ENCODE measurements around the gene NCAPG. TPM values are rescaled to one million over a fixed set of nuclear protein-coding genes. Genes with fewer than 3 reads are reported as not detected.

Gene NCAPG, protein sequence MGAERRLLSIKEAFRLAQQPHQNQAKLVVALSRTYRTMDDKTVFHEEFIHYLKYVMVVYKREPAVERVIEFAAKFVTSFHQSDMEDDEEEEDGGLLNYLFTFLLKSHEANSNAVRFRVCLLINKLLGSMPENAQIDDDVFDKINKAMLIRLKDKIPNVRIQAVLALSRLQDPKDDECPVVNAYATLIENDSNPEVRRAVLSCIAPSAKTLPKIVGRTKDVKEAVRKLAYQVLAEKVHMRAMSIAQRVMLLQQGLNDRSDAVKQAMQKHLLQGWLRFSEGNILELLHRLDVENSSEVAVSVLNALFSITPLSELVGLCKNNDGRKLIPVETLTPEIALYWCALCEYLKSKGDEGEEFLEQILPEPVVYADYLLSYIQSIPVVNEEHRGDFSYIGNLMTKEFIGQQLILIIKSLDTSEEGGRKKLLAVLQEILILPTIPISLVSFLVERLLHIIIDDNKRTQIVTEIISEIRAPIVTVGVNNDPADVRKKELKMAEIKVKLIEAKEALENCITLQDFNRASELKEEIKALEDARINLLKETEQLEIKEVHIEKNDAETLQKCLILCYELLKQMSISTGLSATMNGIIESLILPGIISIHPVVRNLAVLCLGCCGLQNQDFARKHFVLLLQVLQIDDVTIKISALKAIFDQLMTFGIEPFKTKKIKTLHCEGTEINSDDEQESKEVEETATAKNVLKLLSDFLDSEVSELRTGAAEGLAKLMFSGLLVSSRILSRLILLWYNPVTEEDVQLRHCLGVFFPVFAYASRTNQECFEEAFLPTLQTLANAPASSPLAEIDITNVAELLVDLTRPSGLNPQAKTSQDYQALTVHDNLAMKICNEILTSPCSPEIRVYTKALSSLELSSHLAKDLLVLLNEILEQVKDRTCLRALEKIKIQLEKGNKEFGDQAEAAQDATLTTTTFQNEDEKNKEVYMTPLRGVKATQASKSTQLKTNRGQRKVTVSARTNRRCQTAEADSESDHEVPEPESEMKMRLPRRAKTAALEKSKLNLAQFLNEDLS
- total RNA-seq, result under 1 TPM in 3 of 4 donors, not detected in 1; 0.17 to 0.98 (median 0.71) TPM

- 0% methylated on average over 38 of the region's 69 CpGs for WGBS
- no peaks in the 10 kb centered on the region for H3K27me3 ChIP-seq
- no peaks in the 10 kb centered on the region for H3K9me3 ChIP-seq
- peak within 1 kb of the TSS; percentile 94 to 98 (median 97) for H3K27ac ChIP-seq (replicated peaks in 1 of 4)
- peak within 1 kb of the TSS; percentile 72 to 91 (median 80) for H3K4me3 ChIP-seq
- peaks cover 37 to 54% (median 48%) of the 10 kb centered on the region in 4 donors for H3K4me1 ChIP-seq
- intact Hi-C loops (cut with DNase I), result loop anchor here (5.0 kb wide), 3 partner anchors 193 to 233 kb away; partner anchors contain the start of genes LAP3 and LCORL
- DNase-seq (ENCODE audit: extremely low spot score), result peak; percentile 100
- TF ChIP-seq POLR2A (IDR thresholded peaks at IDR 0.05; ENCODE audit: low read depth) (peak; percentile 92), POLR2AphosphoS5 (IDR thresholded peaks at IDR 0.05) (peak; percentile 99 to 100), CTCF (IDR thresholded peaks at IDR 0.05) (no peak), EP300 (IDR thresholded peaks at IDR 0.05) (no peak)
- no peaks in the 10 kb centered on the region for H3K36me3 ChIP-seq
These were observed at the start of gene NCAPG, which contains the start of gene DCAF16 for GRCh38 chr4:17810260-17811077. Gene NCAPG (plus strand): TSS chr4:17810979. CDS start chr4:17811078, 99 bp downstream. Gene DCAF16 (minus strand): TSS chr4:17810757. CDS start chr4:17804141, 6,616 bp downstream.

DNA sequence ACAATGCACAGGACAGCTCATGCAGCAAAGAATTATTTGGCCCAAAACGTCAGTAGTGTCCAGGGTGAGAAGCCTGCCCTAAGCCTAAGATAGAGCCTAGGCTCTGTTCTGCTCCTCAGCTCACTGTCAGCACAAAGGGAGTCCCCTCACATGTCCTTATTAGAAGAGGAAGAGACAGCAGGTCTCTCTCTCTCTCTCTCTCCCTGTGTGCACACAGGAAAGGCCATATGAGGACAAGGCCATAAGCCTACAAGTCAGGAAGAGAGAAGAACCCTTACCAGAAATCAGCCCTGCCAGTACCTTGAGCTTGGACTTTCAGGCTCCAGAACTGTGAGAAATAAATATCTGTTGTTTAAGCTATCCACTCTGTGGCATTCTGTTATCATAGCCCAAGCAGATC is 49.7 kb upstream of the NCAPG start:
- no peak for TF ChIP-seq CTCF (IDR thresholded peaks at IDR 0.05)
- TF ChIP-seq POLR2A (IDR thresholded peaks at IDR 0.05; ENCODE audit: low read depth), result no peak
- TF ChIP-seq EP300 (IDR thresholded peaks at IDR 0.05), result no peak
- no peak for TF ChIP-seq POLR2AphosphoS5 (IDR thresholded peaks at IDR 0.05)
- intact Hi-C loops (cut with DNase I), result no loop called here
- 43% methylated on average over 1 of the region's 1 CpG for WGBS
- H3K27ac ChIP-seq (replicated peaks in 1 of 4), result no peak overlapping the region
- no peaks in the 10 kb centered on the region for H3K4me1 ChIP-seq
- DNase-seq (ENCODE audit: extremely low spot score), result no peak
- H3K27me3 ChIP-seq, result no peaks in the 10 kb centered on the region
- H3K36me3 ChIP-seq, result no peaks in the 10 kb centered on the region
- H3K9me3 ChIP-seq, result no peaks in the 10 kb centered on the region
- H3K4me3 ChIP-seq, result no peak overlapping the region

DNA sequence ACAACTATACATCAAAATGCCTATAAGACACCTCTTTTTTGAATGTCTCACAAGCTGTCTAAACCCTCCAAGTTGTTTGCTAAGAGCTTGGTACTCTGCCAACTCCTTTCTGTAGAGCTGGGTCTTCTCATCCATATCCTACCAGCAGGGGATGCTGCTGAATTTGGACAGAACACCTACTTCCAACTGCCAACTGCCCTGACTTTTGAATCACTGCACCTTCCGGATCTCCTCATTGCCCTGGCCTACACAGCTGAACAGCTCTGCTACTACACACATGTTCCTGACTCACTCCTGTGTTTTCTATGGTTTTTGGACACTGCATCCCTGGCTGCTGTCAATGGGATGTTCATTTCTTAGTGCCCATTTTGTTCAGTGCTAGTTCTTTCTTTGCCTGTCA is 48.1 kb upstream of the NCAPG start:
- DNase-seq (ENCODE audit: extremely low spot score), result no peak
- H3K36me3 ChIP-seq, result no peaks in the 10 kb centered on the region
- WGBS, result 89% methylated on average over 1 of the region's 1 CpG
- H3K9me3 ChIP-seq, result peaks cover 0 to 5% (median 2%) of the 10 kb centered on the region in 4 donors
- intact Hi-C loops (cut with DNase I), result no loop called here
- no peaks in the 10 kb centered on the region for H3K27me3 ChIP-seq
- H3K27ac ChIP-seq (replicated peaks in 1 of 4), result no peak overlapping the region
- no peaks in the 10 kb centered on the region for H3K4me1 ChIP-seq
- H3K4me3 ChIP-seq, result no peak overlapping the region
- TF ChIP-seq EP300 (IDR thresholded peaks at IDR 0.05) (no peak), POLR2A (IDR thresholded peaks at IDR 0.05; ENCODE audit: low read depth) (no peak), POLR2AphosphoS5 (IDR thresholded peaks at IDR 0.05) (no peak), CTCF (IDR thresholded peaks at IDR 0.05) (no peak)

GRCh38 chr4:17763416-17763815 is 47.4 kb upstream of the NCAPG start:
- no peak for TF ChIP-seq CTCF (IDR thresholded peaks at IDR 0.05)
- no peak for TF ChIP-seq EP300 (IDR thresholded peaks at IDR 0.05)
- TF ChIP-seq POLR2AphosphoS5 (IDR thresholded peaks at IDR 0.05), result no peak
- TF ChIP-seq POLR2A (IDR thresholded peaks at IDR 0.05; ENCODE audit: low read depth), result no peak
- WGBS, result 89% methylated on average over 3 of the region's 3 CpGs
- no peak for DNase-seq (ENCODE audit: extremely low spot score)
- Histone ChIP-seq H3K27ac (replicated peaks in 1 of 4) (no peak overlapping the region), H3K27me3 (no peaks in the 10 kb centered on the region), H3K4me3 (no peak overlapping the region), H3K4me1 (no peaks in the 10 kb centered on the region), H3K36me3 (no peaks in the 10 kb centered on the region), H3K9me3 (peaks cover 0 to 5% (median 2%) of the 10 kb centered on the region in 4 donors)
- intact Hi-C loops (cut with DNase I), result no loop called here
